GM18507 (cell line): ENCODE results near the gene TMEM237.

Experiments
- DNase-seq: peaks from one replicate; pipeline ENCODE4 v3.0.0; 2011; ENCODE audit warnings: low read depth; ENCODE audit not compliant: insufficient read length; ENCODE audit errors: extremely low spot score
- FAIRE-seq: peaks from 2 replicates; lab custom pipeline; 2011; peaks lifted over from hg19 to GRCh38; lab: Jason Lieb, UNC

The TMEM237 gene

DNA sequence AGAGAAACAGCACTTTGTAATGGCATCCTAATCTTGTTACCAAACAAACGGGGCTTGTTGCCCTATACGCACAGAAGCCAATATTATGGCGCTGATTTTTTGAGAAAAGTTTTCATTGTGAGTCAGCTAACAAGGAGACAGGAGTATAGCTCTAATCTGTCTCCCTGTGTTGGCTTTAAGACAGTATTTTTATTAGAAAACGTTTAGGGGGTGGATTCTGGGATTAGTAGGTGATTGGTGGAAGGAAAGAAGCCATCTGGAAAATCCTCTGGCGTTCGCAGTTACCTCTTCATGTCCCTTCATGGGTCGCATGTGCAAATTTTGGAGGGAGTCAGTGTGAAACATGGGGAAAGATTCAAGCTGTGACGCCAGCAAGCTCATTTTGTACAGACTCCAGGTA, 698 bp upstream of the TMEM237 start:
- FAIRE-seq (no peak), DNase-seq (no peak)

DNA sequence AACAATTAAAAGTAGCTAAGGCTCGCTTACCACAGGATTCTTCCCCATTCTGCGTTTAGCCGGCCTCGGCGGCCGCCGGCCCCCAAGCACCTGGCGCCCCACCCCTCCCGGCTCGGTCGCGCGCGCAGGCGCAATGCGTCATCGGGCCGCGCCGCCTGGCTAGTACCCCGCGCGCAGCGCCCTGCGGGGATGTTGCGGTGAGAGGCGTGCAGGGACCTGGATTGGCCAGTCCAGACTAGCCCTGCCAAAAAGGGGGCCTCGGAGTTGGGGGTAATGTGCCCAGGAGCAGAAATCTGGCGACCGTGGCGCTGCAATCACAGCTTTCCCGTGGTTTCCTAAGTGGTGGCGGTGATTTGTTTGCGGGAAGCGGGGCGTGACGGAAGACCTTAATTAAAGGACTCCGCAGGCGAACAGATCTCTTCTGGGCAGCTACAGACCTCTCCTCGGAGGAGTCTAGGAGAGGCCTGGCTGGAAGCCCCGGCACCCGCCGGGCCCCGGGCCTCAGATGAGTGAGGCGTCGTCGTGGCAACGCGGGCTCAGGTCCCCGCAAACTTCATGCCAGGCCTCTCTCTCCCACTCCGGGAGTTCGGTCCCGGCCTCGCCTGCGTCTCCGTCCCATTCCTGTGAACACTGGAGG, 606 bp downstream of the TMEM237 start:
- FAIRE-seq: peak; percentile 86
- DNase-seq: peak; percentile 86

DNA sequence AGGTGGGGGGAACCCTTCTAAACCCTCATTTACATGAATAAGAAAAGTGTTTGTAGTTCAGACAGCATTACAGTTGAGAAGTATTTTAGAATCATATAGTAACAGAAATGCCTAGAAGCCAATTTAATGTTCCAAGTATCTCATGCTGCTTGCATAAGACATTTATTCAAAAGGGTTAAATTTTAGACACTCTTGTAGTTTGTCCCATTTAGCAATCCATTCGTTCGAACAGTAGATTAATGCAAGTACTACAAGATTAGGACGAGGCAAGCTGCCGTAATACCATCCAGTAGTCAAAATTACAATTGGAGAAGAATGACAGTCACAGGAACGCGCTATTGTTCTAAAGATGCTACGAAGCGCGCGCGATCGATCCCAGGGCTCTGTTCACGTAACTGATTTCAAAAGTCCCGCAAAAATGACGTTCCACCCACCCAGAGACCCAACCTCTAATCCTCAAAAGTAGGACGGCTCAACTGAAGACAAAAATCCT, 1.2 kb downstream of the TMEM237 start:
- DNase-seq: no peak
- no peak for FAIRE-seq

DNA sequence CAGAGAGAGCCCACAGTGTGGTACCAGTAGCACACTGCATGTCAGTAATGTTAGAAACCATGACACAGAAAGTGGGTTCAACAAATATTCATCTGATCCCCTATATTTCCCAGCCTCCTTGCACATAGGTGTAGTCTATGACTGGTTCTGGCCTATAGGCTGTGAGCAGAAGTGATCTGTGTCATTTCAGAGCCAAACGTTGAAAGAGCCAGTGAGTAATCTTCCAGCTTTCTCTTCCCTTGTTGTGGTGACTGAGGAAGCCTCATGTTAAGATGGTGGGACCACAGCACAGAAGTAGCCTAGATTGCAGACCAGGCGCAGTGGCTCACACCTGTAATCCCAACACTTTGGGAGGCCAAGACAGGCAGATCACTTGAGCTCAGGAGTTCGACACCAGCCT, 4.1 kb downstream of the TMEM237 start:
- DNase-seq (no peak), FAIRE-seq (no peak)

DNA sequence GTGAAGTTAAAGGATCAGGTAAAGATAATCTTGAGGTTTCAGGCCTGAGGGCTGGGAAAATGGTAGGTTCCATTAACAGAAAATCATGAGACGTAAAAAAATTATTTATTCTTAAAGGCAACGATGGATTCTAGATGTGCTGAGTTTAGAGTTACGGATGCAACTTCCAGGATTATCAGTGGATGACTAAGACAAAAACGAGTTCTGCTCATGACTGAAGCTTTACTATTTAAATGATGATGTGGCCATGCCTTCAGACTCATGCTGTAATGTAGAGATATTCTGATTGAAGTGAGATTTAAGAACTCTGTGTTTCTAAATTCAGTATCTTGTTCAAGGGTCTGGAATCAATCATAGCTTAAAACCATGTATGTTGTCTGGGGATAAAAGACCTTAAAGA, 5.0 kb downstream of the TMEM237 start:
- DNase-seq: no peak
- no peak for FAIRE-seq

DNA sequence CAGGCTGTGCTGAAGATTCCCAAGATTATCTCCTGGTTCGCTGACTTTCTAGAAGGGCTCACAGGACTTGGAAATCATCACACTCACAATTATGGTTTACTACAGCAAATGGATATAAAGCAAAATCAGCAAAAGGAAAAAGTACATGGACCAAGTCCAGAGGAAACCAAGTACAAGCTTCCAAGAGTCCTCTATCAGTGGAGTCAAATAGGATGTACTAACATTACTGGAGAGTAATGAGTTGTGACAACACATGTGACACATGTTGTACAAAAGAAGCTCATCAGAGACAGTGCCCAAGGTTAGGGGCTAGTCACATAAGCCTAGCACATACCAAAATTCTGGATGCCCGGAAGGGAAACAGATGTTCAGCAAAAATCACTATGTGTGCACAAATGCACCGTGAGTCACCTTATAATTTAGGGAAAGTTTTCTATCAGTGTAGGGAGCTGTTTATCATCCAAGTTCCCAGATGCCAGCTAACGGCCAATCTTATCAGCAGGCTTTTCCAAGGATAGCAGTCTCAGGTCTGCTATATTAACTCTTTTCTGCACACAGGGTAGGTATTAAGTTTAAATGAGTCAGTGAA, 9.5 kb downstream of the TMEM237 start:
- FAIRE-seq: no peak

DNA sequence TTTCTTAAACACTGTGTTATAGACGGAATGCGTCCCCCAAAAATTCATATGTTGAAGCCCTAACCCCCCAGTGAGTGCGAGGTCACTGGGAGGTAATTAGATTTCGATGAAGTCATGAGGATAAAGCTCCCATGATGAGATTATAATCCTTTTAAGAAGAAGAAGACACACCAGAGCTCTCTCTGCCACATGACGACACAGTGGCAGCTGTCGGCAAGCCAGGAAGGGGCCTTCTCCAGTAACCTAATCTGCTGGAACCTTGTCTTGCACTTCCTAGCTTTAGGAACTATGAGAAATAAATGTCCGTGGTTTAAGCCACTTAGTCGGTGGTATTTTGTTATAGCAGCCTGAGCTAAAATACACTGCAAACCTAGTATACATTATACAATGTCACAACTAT, 12.3 kb downstream of the TMEM237 start:
- FAIRE-seq (no peak), DNase-seq (no peak)

More for the DNA sequence above, 9.5 kb downstream of the TMEM237 start:
- no peak for DNase-seq

DNA sequence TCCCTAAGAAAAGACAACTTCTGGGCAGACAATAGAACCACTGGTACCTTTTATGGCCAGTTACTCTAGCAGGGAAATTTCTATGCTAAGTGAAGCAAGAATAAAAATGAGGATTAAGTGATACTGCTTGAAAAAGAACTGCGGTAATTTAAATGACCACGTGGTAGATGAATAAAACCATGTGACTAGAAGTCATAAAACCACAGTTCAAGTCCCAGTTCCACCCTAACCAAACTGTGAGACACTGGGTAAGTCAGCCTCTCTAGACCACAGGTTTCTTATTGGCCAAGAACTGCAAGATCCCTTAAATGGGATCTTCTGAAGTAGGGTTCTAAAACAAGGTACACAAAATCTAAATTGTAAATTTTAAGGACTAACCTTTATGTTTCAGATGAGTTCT, 12.7 kb downstream of the TMEM237 start:
- DNase-seq: no peak
- no peak for FAIRE-seq

DNA sequence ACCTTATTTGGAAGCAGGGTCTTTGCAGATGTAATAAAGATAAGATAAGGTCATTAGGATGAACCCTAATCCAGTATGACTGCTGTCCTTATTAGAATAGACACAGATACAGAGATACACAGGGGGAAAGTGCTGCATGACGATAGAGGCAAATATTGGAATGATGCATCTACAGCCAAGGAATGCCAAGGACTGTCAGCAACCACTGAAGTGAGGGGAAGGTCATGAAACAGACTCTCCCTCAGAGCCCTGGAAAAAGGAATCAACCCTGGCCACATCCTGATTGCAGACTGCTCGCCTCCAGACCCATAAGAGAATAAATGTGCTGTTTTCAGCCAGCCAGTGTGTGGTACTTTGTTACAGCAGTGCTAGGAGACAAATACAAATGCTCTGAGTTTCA, 14.8 kb downstream of the TMEM237 start:
- FAIRE-seq: no peak
- no peak for DNase-seq

DNA sequence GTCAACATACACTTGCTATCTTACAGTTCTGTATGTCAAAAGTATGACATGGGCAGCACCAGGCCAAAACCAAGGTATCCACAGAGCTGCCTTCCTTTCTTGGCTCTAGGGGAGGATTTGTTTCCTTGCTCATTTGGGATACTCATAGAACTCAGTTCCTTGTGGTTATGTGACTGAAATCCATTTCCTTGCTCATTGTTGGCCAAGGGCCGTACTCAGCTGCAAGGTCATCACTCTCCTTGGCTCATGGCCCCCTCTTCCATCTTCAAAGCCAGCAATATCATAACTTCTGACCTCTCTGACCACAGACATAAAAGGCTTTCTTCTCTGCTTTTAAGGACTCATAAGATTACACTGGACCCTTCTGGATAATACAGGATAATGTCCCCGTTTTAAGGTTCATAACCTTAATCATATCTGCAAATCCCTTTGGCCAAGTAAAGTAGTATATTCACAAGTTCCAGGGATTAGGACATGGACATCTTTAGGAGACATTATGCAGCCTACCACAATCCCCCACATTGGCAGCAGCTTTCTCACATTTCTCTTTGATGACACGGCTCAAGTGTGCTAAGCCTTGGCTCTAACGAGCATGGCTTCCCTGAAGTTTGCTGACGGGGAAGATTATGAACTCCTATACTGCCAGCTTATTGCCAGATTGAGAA, 20.9 kb downstream of the TMEM237 start:
- DNase-seq (no peak), FAIRE-seq (no peak)

DNA sequence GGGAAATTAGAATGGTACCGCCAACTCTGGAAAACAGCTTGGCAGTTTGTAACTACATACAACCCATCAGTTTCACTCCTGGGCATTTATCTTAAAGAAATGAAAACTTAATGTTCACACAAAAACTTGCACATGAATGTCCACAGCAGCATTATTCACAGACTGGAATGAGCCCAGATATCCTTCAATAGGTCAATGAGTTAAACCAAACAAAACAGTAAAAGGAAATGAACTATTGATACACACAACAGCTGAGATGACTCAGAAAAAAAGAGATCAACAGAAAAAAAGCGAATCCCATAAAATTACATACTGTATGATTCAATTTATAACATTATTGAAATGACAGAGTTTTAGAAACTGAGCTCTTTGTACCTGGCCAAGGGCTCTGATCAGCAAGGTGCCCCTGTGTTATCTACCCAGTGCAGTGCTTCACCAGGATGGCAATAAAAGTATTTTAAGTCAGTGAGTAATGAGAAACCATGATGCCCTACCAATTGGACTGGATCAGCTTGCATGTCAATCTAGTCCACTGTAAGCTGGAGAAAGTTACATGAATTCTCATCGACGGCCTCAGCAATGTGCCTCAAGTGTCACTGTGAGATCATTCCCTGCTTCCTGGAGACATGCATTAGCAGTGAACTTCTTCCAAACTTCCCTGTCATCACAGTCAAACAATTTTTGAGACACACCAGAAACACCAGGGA, 21.9 kb downstream of the TMEM237 start:
- FAIRE-seq: no peak

DNA sequence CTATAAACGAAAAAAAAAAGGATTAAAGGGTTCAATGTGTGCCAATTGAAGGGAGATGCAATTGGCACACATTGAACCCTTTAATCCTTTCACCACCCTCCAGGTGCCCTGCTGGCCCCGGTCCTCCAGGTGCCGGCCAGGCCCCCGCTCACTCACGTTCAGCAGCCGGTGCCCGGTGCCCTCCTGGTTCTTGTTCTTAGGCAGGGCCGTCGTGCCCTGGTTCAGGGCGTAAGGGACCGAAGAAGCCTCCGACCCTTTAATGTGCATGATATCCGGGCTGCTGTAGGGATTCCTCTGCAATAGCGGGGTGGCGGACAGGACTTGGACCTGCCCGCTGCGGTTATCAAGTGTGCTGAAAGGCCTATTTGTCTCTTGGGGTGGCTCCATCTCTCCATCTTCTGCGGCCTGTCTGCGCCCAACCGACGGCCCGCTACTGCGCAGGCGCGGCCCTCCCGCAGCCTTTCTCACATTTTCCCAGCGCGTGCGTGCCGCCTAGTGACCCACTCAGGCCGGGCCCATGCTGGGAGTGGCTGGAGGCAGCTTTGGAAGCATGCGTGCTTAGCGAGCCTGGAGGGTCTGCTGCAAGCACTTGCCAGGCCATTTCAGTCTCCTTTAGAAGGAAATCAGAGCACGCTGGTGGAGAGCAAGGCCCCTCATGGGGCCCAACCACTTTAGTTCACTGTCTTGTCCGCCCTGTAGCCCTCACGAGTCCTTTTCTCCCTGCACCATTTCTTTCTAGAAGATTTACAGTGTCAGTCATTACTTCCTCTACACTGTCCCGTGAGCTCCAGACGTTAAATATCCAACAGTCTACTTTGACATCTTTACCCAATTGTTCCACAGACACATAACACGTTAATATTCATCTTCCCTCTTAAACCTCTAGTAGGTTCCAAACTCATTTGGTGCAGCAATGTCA, 24.3 kb downstream of the TMEM237 start:
- no peak for FAIRE-seq
- no peak for DNase-seq

More for the DNA sequence above, 21.9 kb downstream of the TMEM237 start:
- DNase-seq: no peak

DNA sequence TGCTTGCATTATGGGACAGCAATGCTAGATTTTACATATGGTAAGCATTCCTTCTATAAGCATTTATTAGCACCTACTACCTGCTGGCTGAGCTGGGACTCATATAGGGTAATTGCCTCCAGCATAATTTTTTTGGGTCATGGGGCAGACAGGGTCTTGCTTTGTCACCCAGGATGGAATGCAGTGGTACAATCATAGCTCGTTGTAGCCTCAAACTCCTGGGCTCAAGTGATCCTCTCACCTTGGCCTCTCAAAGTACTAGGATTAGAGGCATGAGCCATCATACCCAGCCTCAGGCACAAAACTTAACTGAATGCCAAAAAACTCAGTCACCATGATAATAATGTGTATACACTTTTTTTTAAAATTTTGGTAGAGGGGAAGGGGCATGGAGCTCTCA, 35.3 kb downstream of the TMEM237 start:
- DNase-seq: no peak
- no peak for FAIRE-seq

DNA sequence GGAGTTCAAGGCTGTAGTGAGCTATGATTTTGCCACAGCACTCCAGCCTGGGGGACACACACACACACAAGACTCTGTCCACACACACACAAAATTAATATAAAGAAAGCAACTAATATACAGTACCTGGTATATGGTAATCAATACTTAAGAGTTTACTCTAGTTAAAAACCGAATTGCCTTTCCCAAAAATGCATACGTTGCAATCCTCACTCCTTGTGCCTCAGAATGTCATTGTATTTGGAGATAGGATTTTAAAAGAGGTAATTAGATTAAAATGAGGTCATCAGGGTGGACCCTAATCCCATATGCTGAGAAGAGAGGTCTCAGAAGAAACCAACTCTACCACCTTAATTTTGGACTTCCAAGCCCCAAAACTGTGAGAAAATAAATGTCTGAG, 35.7 kb downstream of the TMEM237 start:
- no peak for DNase-seq
- no peak for FAIRE-seq

DNA sequence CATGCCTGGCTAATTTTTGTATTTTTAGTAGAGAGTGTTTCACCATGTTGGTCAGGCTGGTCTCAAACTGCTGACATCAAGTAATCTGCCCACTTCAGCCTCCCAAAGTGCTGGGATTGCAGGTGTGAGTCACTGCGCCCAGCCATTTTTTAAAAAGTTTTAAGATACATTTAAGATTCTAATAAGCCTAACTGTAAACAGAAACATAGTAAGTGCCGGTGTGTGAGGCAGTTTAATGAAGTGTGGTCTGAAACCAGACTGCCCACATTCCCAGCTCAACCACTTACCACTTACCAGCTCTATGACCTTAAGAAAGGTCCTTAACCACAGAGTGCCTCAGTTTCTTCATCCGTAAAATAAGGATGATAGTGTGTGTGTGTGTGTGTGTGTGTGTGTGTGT, 42.4 kb downstream of the TMEM237 start:
- no peak for DNase-seq
- FAIRE-seq: no peak

DNA sequence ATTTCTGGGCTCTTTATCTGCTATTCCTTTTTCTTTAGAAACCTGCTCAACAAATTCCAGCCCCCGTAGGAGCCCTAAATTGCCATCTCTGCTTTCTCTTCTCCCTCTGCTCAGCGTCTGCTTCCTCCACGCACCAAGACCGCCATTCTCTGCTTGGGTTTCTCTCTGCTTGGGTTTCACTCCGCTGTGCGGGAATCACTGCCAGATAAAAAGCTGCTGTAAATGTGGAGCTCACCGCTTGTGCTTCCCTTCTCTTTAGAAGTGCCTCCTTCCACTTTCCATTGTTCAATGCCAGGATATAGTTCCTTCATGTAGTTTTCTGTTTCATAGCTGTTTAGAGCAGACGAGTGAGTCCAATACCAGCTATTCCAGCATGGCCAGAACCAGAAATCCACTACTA, 45.9 kb downstream of the TMEM237 start:
- DNase-seq (no peak), FAIRE-seq (no peak)

DNA sequence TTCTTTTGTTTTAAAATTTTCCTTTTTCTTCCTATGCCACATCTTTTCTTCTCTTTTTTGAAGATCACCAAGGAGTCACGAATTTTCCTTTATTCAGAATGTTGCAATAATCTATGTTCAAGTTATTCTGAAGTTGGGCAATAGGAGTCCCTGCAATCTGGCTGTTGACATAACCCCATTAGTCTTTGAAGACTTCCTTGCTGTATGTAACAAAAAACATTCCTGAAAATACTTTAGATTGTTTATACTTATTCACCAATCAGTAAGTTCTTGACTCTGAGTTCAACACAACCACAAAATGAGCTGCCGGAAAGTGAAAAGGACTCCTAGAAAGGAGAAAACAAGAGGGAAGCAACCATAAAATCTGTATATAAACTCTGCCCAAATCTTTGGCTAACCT, 62.8 kb downstream of the TMEM237 start:
- no peak for FAIRE-seq
- no peak for DNase-seq

DNA sequence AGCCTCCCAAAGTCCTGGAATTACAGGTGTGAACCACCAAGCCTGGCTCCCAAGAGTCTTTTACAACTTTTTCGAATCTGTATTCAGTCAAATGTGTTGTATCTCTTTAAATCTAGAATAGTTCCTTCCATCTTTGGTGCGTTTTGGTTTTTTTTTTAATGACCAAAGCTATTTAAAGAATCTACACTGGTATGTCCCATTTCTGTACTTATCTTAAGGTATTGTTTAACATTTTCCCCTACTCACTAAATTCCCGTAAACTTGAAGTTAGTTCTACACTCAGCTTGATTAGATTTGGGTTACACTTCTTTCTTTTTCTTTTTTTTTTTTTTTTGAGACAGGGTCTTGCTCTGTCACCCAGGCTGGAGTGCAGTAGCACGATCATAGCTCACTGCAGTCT, 63.8 kb downstream of the TMEM237 start:
- FAIRE-seq: no peak
- DNase-seq: no peak

DNA sequence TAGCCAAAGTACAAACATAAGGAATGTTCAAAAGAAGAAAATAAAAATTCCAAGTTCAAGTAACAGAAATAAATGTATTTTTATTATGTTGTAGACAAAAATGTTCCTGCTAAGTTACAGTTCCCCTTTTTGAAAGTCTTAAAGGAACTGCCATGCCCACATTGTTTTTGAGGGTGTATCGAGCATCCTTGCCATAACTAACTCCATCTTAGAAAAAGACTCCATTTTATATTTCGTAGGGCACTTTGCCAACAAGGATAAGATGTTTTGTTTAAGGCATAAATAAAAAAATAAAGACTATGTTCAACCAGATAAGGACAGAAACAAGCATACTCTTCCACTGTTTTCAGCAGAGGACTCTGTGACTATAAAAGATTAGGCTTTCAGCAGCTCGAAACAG, 67.3 kb downstream of the TMEM237 start:
- FAIRE-seq (no peak), DNase-seq (no peak)
